GM21737 (cell line): ENCODE data around the gene HELQ.
A peak's percentile ranks its signal among the peaks of the same experiment; 100 is the strongest.
"Not testable (repeated sequence)": the region's sequence is repeated elsewhere in the genome, so short reads cannot be mapped to it uniquely, and the experiment has no call there.

Experiments
- ATAC-seq: cut with Tn5 transposase; IDR thresholded peaks from one replicate; pipeline ENCODE4 v1.9.1; 2021; ENCODE audit warnings: mild to moderate bottlenecking, moderate library complexity; ENCODE audit not compliant: unreplicated experiment

The HELQ gene

GRCh38 chr4:83455281-83456183, at the start of gene HELQ, which contains the start of gene MRPS18C:
HELQ (minus strand) TSS chr4:83455823; CDS start chr4:83455693, 130 bp downstream.
MRPS18C (plus strand) TSS chr4:83456058; CDS start chr4:83456078, 20 bp downstream.
- ATAC-seq, result peak; percentile 94

GRCh38 chr4:83504996-83505395, 49.4 kb upstream of the HELQ start:
- ATAC-seq, result no peak

- ATAC-seq, result no peak
Observed at GRCh38 chr4:83504503-83504902, 48.9 kb upstream of the HELQ start.

- no peak for ATAC-seq
Observed at GRCh38 chr4:83503974-83504373, 48.4 kb upstream of the HELQ start.

GRCh38 chr4:83501671-83502070, 46.0 kb upstream of the HELQ start:
- ATAC-seq, result not testable (repeated sequence)

- no peak for ATAC-seq
Observed at GRCh38 chr4:83498187-83498586, 42.6 kb upstream of the HELQ start.

- not testable (repeated sequence) for ATAC-seq
Observed at GRCh38 chr4:83496085-83496917, 40.7 kb upstream of the HELQ start.

- no peak for ATAC-seq
Observed at GRCh38 chr4:83490876-83491450, 35.3 kb upstream of the HELQ start.

GRCh38 chr4:83489711-83490326, 34.2 kb upstream of the HELQ start:
- ATAC-seq, result no peak

GRCh38 chr4:83486457-83487129, 31.0 kb upstream of the HELQ start:
- no peak for ATAC-seq

- peak; percentile 98 for ATAC-seq
Observed at GRCh38 chr4:83484500-83485461, 29.2 kb upstream of the HELQ start, which contains the start of gene ABRAXAS1. ABRAXAS1 (minus strand) TSS chr4:83485100; CDS start chr4:83485072, 28 bp downstream.

GRCh38 chr4:83473966-83474365, 18.3 kb upstream of the HELQ start:
- no peak for ATAC-seq

- no peak for ATAC-seq
Observed at GRCh38 chr4:83473423-83473822, 17.8 kb upstream of the HELQ start.

- ATAC-seq, result no peak
Observed at GRCh38 chr4:83456184-83456501, 520 bp upstream of the HELQ start.

GRCh38 chr4:83454686-83455085, 937 bp downstream of the HELQ start:
- no peak for ATAC-seq

GRCh38 chr4:83449009-83449408, 6.6 kb downstream of the HELQ start:
- ATAC-seq, result no peak

GRCh38 chr4:83440899-83441298, 14.7 kb downstream of the HELQ start:
- ATAC-seq, result no peak

GRCh38 chr4:83440148-83440814, 15.3 kb downstream of the HELQ start:
- no peak for ATAC-seq

- ATAC-seq, result no peak
Observed at GRCh38 chr4:83438719-83439118, 16.9 kb downstream of the HELQ start.
